Measurements from ENCODE around the gene SLC2A6.

DNA sequence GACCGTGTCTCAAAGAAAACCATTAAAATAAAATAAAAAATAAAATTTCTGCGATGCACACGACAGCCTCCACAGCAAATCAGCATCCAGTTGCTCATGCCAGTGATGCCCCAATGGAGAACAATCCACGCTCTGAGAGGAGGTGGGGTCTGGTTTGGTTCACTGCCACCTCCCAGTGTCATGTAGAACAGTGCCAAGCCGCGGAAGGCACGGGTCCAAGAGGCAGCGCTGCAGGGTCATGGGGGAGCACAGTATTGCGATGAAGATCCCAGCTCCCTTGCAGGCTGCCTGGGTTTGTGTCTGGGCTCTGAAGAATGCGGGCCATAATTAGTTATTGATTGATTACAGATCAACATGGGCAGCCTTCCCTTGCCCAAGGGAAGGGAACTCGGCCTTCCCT lies 25.2 kb downstream of the SLC2A6 start:
- no peak for TF ChIP-seq RAD21 (IDR thresholded peaks at IDR 0.05; ENCODE audit: insufficient read depth, low read depth, low read length)
- TF ChIP-seq, protein P1, sequence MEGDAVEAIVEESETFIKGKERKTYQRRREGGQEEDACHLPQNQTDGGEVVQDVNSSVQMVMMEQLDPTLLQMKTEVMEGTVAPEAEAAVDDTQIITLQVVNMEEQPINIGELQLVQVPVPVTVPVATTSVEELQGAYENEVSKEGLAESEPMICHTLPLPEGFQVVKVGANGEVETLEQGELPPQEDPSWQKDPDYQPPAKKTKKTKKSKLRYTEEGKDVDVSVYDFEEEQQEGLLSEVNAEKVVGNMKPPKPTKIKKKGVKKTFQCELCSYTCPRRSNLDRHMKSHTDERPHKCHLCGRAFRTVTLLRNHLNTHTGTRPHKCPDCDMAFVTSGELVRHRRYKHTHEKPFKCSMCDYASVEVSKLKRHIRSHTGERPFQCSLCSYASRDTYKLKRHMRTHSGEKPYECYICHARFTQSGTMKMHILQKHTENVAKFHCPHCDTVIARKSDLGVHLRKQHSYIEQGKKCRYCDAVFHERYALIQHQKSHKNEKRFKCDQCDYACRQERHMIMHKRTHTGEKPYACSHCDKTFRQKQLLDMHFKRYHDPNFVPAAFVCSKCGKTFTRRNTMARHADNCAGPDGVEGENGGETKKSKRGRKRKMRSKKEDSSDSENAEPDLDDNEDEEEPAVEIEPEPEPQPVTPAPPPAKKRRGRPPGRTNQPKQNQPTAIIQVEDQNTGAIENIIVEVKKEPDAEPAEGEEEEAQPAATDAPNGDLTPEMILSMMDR (IDR thresholded peaks at IDR 0.05 in 2 of 3, conservative IDR thresholded peaks at IDR 0.05 in 1 of 3; ENCODE audit: control insufficient read depth in 2 of 3, extremely low read depth in 1 of 3, insufficient read depth in 1 of 3, low read depth in 3 of 3, low read length in 3 of 3): no peak
- TF ChIP-seq EZH2 (IDR thresholded peaks at IDR 0.05; ENCODE audit: borderline replicate concordance, control insufficient read depth, low read depth, low read length): no peak
- no peak for TF ChIP-seq POLR2AphosphoS5 (IDR thresholded peaks at IDR 0.05; ENCODE audit: low read length)
- no peak for TF ChIP-seq POLR2A (IDR thresholded peaks at IDR 0.05; ENCODE audit: low read depth, low read length)
